Peyer's patch (tissue), 4 donors: Measurements from ENCODE around the gene SLX4IP.

ENCODE experiments used
- CTCF ChIP-seq, 6 experiments: fragments of 450-650 bp in 4 of 6; fragments of 200-600 bp in 2 of 6; sonication (generic) in 1 of 6; IDR thresholded peaks; one replicate each; pipeline ENCODE4 v1.5.1; 2017 to 2019; ENCODE audit warnings: antibody characterized with exemption in 6 of 6, mild to moderate bottlenecking in 3 of 6, moderate library complexity in 1 of 6
- POLR2A ChIP-seq, 2 donors: fragments of 450-650 bp; IDR thresholded peaks; one replicate each; pipeline ENCODE4 v1.5.1; 2017; ENCODE audit warnings: antibody characterized with exemption in 2 of 2, mild to moderate bottlenecking in 2 of 2, moderate library complexity in 2 of 2

GRCh38 chr20:10478205-10478604 is 43.1 kb downstream of the SLX4IP start:
- TF ChIP-seq CTCF (IDR thresholded peaks at IDR 0.05), result no peak
- TF ChIP-seq POLR2A (IDR thresholded peaks at IDR 0.05), result no peak
